Measurements from ENCODE around the gene CDS2.
"Not testable (repeated sequence)": the region's sequence is repeated elsewhere in the genome, so short reads cannot be mapped to it uniquely, and the experiment has no call there.

DNA sequence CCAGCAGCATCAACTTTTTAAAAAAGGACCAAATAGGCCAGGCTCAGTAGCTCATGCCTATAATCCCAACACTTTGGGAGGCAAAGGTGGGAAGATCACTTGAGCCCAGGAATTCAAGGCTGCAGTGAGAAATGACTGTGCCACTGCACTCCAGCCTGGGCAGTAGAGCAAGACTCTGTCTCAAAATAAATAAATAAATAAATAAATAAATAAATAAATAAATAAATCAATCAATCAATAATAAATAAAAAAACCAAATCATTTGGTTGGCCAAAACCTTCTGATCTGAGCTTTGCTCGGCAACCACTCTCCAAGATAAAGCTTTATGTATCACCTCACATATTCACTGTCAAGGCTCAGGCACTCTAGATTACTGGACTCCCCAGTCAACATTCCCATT lies 27.8 kb upstream of the CDS2 start:
- not testable (repeated sequence) for TF ChIP-seq CTCF, POLR2A (IDR thresholded peaks at IDR 0.05)

Data from stomach (tissue), 4 donors.